Ascending aorta (tissue), 2 donors: ENCODE results near the gene WWP2. TPM values are rescaled to one million over a fixed set of nuclear protein-coding genes. Genes with fewer than 3 reads are reported as not detected.

Experiments
- DNase-seq, 2 donors: peaks; one replicate each; pipeline ENCODE4 v3.0.0-alpha.2; 2019; ENCODE audit warnings: low spot score in 2 of 2
- H3K27ac ChIP-seq, 2 donors: fragments of 200-600 bp; sonication (generic); one replicate each; pipeline ENCODE4 v1.5.1; 2016 to 2017; ENCODE audit warnings: mild to moderate bottlenecking in 1 of 2
- H3K27me3 ChIP-seq: fragments of 200-600 bp; sonication (generic); one replicate; pipeline ENCODE4 v1.5.1; 2017
- H3K36me3 ChIP-seq, 2 donors: fragments of 200-600 bp; sonication (generic); one replicate each; pipeline ENCODE4 v1.5.1; 2016
- H3K4me1 ChIP-seq, 2 donors: fragments of 200-600 bp; sonication (generic); one replicate each; pipeline ENCODE4 v1.5.1; 2016 to 2017; ENCODE audit warnings: mild to moderate bottlenecking in 1 of 2
- H3K4me3 ChIP-seq, 2 donors: fragments of 200-600 bp; sonication (generic); one replicate each; pipeline ENCODE4 v1.5.1; 2016 to 2017; ENCODE audit warnings: mild to moderate bottlenecking in 1 of 2
- H3K9me3 ChIP-seq, 2 donors: fragments of 200-600 bp; sonication (generic); one replicate each; pipeline ENCODE4 v1.5.1; 2016
- intact Hi-C: fragments of 100-400 bp; cut with DNase I; formaldehyde crosslinking; loops from one replicate; pipeline ENCODE4 v1.15.1; 2023
- total RNA-seq: library from RNA; depleted of rRNA; stranded (reverse); fragments of >200 nt; gene quantifications from one replicate; pipeline ENCODE4 v1.1.0, GENCODE V29; 2016
- TF ChIP-seq, protein P1 (sequence below), 3 experiments: fragments of 200-600 bp in 2 of 3; fragments of 450-650 bp in 1 of 3; sonication (generic) in 2 of 3; IDR thresholded peaks; one replicate each; pipeline ENCODE4 v1.5.1; 2016 to 2019; ENCODE audit warnings: antibody characterized with exemption in 3 of 3, mild to moderate bottlenecking in 1 of 3, moderate library complexity in 1 of 3

Gene WWP2
- total RNA-seq, 1 donor from 2014 or later: 71.2 TPM

DNA sequence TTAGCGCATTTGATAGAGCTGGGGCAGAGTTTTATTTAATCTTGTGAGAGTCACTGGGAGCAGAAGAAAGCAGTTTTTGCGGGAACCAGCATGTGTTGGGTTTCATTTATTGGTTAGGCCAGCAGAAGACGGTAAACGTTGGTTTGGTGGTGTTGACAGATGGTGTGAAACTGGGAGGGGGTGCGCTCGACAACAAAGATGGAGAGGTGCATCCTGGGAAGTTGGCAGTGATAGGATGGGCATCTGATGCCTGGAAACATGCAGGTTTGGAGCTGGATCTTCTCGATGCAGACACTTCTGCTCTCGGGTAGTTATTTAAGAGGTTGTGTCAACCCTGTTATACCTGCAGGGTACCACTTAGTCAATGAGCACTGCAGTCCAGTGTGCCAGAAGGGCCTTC lies 164.1 kb downstream of the WWP2 start:
- H3K36me3 ChIP-seq: peaks cover 14 to 25% of the 10 kb centered on the region in 2 donors
- peak overlapping the region; percentile 96 to 97 for H3K27ac ChIP-seq
- TF ChIP-seq, protein P1, sequence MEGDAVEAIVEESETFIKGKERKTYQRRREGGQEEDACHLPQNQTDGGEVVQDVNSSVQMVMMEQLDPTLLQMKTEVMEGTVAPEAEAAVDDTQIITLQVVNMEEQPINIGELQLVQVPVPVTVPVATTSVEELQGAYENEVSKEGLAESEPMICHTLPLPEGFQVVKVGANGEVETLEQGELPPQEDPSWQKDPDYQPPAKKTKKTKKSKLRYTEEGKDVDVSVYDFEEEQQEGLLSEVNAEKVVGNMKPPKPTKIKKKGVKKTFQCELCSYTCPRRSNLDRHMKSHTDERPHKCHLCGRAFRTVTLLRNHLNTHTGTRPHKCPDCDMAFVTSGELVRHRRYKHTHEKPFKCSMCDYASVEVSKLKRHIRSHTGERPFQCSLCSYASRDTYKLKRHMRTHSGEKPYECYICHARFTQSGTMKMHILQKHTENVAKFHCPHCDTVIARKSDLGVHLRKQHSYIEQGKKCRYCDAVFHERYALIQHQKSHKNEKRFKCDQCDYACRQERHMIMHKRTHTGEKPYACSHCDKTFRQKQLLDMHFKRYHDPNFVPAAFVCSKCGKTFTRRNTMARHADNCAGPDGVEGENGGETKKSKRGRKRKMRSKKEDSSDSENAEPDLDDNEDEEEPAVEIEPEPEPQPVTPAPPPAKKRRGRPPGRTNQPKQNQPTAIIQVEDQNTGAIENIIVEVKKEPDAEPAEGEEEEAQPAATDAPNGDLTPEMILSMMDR (IDR thresholded peaks at IDR 0.05): no peak
- H3K4me1 ChIP-seq: peaks cover 18 to 56% of the 10 kb centered on the region in 2 donors
- no peak for DNase-seq
- H3K4me3 ChIP-seq: peak overlapping the region; percentile 53 to 72
- intact Hi-C loops: loop anchor here (2.0 kb wide), 1 partner anchor 77 kb away; no protein-coding TSS in a partner anchor
- no peaks in the 10 kb centered on the region for H3K9me3 ChIP-seq
- H3K27me3 ChIP-seq: no peaks in the 10 kb centered on the region

DNA sequence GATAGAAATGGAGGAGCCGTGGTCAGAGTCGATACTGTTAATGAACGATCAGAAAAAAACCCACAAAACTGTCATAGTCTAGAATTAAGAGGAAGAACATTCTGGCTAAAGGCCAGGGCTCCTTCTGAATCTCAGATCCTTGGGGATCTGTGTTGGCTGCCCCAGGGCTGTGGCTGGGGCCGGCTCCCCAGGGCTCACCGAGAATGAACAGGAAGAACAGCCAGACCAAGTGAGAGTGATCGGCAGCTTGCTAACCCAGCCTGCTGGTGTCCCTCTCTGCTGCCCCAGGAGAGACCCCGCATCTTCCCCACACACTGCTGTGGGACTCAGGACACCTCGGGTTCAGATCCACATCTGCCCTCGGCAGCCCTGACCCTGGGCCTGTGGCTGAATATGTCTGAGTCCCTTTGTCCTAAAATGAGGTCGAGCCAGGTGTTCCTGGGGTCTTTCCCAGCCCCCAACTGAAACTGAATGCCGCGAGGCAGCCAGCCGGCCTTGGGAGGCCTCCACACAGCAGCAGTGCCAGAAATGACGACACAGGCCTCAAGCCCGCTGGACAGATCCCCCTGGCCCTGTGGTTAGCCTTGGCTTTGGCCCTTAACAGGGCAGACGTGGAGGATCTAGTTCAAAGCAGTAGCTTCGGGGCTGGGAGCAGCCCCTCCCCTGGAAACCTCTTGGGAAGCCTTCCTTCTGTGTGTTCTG lies 165.1 kb downstream of the WWP2 start:
- peak in 1 of 2 donors; percentile 89 for DNase-seq
- no peaks in the 10 kb centered on the region for H3K9me3 ChIP-seq
- H3K4me3 ChIP-seq: peak overlapping the region; percentile 53 to 72
- H3K36me3 ChIP-seq: peaks cover 22 to 34% of the 10 kb centered on the region in 2 donors
- peaks cover 10 to 50% of the 10 kb centered on the region in 2 donors for H3K4me1 ChIP-seq
- no peaks in the 10 kb centered on the region for H3K27me3 ChIP-seq
- intact Hi-C loops: loop anchor here (2.0 kb wide), 1 partner anchor 78 kb away; no protein-coding TSS in a partner anchor
- TF ChIP-seq, protein P1 (IDR thresholded peaks at IDR 0.05): no peak
- peak overlapping the region; percentile 96 to 97 for H3K27ac ChIP-seq

GRCh38 chr16:69928856-69929400 lies 166.8 kb downstream of the WWP2 start:
- Histone ChIP-seq H3K36me3 (peaks cover 37 to 52% of the 10 kb centered on the region in 2 donors), H3K4me3 (peak overlapping the region; percentile 53 to 72), H3K9me3 (no peaks in the 10 kb centered on the region), H3K27me3 (no peaks in the 10 kb centered on the region), H3K27ac (peak overlapping the region; percentile 96 to 97), H3K4me1 (peaks cover 5 to 36% of the 10 kb centered on the region in 2 donors)
- intact Hi-C loops: loop anchor here (1.0 kb wide), 1 partner anchor 133 kb away; no protein-coding TSS in a partner anchor
- TF ChIP-seq, protein P1 (IDR thresholded peaks at IDR 0.05): no peak
- DNase-seq: no peak

GRCh38 chr16:69929480-69929879 lies 167.3 kb downstream of the WWP2 start:
- intact Hi-C loops: loop anchor here (1.0 kb wide), 1 partner anchor 133 kb away; no protein-coding TSS in a partner anchor
- TF ChIP-seq, protein P1 (IDR thresholded peaks at IDR 0.05): no peak
- no peak for DNase-seq
- Histone ChIP-seq H3K4me3 (peak overlapping the region; percentile 53 to 72), H3K27me3 (no peaks in the 10 kb centered on the region), H3K27ac (peak overlapping the region; percentile 96 to 97), H3K36me3 (peaks cover 43 to 57% of the 10 kb centered on the region in 2 donors), H3K9me3 (no peaks in the 10 kb centered on the region), H3K4me1 (peaks cover 4 to 36% of the 10 kb centered on the region in 2 donors)

DNA sequence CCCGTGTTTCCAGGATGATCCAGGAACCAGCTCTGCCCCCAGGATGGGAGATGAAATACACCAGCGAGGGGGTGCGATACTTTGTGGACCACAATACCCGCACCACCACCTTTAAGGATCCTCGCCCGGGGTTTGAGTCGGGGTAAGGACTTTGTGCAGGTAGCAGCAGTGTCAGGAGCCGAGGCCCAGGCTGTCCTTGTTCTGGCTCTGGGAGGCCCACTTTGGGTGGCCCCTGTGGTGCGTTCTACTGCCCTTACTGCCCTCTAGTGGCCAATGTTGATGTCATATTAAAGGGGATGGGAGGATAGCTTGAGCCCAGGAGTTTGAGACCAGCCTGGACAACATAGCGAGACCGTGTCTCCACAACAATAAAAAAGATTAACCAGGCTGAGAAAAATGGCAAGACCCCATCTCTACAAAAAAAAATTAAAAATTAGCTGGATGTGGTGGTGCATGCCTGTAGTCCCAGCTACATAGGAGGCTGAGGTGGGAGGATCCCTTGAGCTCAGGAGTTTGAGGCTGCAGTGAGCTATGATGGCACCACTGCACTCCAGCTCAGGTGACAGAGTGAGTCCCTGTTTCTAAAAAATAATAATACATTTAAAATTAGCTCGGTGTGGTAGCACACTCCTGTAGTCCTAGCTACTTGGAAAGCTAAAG lies 168.1 kb downstream of the WWP2 start:
- peak overlapping the region; percentile 53 to 72 for H3K4me3 ChIP-seq
- H3K27ac ChIP-seq: peak overlapping the region; percentile 96 to 97
- H3K36me3 ChIP-seq: peaks cover 46 to 65% of the 10 kb centered on the region in 2 donors

More for the DNA sequence above, 168.1 kb downstream of the WWP2 start:
- intact Hi-C loops: no loop called here
- peaks cover 6 to 39% of the 10 kb centered on the region in 2 donors for H3K4me1 ChIP-seq
- TF ChIP-seq, protein P1 (IDR thresholded peaks at IDR 0.05): peak; percentile 80 to 88 (median 83)
- H3K27me3 ChIP-seq: no peaks in the 10 kb centered on the region
- peak in 1 of 2 donors; percentile 84 for DNase-seq
- H3K9me3 ChIP-seq: no peaks in the 10 kb centered on the region
